SU-DHL-6 (cell line): ENCODE data around the gene KDM1B.

Source experiments
- H2AFZ ChIP-seq: fragments of 200-600 bp; sonication (generic); 2 replicates; pipeline ENCODE4 v1.6.1; 2014; ENCODE audit warnings: low read depth, mild to moderate bottlenecking, moderate library complexity, mixed read lengths, antibody characterized with exemption, low read length; ENCODE audit not compliant: severe bottlenecking
- H3F3A ChIP-seq: fragments of 200-600 bp; shearing (Covaris generic); 2 replicates; pipeline ENCODE4 v1.6.0; 2016; ENCODE audit warnings: antibody characterized with exemption, mild to moderate bottlenecking; ENCODE audit not compliant: insufficient read depth
- H3K27ac ChIP-seq: fragments of 200-600 bp; sonication (generic); 2 replicates; pipeline ENCODE4 v1.5.1; 2016; ENCODE audit warnings: low read depth, mild to moderate bottlenecking, low read length, moderate library complexity, mixed read lengths
- H3K27me3 ChIP-seq: fragments of 200-600 bp; sonication (generic), shearing (Covaris generic); 2 replicates; pipeline ENCODE4 v1.6.0; 2014; ENCODE audit warnings: mild to moderate bottlenecking, low read length
- H3K36me3 ChIP-seq: fragments of 200-600 bp; sonication (generic); 2 replicates; pipeline ENCODE4 v1.6.1; 2014; ENCODE audit warnings: mild to moderate bottlenecking, low read length, mixed read lengths
- H3K4me2 ChIP-seq: fragments of 300-600, 200-600 bp; shearing (Covaris generic), sonication (generic); 2 replicates; pipeline ENCODE4 v1.6.0; 2014; ENCODE audit warnings: low read length, low read depth, mild to moderate bottlenecking; ENCODE audit not compliant: poor library complexity, severe bottlenecking
- H3K4me3 ChIP-seq: fragments of 200-600 bp; sonication (generic); 2 replicates; pipeline ENCODE4 v1.5.1; 2014; ENCODE audit warnings: antibody characterized with exemption, low read length, mild to moderate bottlenecking, mixed read lengths; ENCODE audit not compliant: insufficient read depth, poor library complexity, severe bottlenecking
- H3K79me2 ChIP-seq: fragments of 200-600 bp; sonication (generic); 2 replicates; pipeline ENCODE4 v1.6.1; 2014; ENCODE audit warnings: mild to moderate bottlenecking, low read length, moderate library complexity; ENCODE audit not compliant: insufficient read depth
- H3K9ac ChIP-seq: fragments of 200-600 bp; sonication (generic); 2 replicates; pipeline ENCODE4 v1.7.0; 2014; ENCODE audit warnings: mild to moderate bottlenecking, low read length
- H3K9me2 ChIP-seq: fragments of 200-600 bp; sonication (generic); replicated peaks from 2 replicates; pipeline ENCODE4 v1.6.1; 2014; ENCODE audit warnings: low read length; ENCODE audit not compliant: insufficient read depth
- H3K9me3 ChIP-seq: fragments of 200-600 bp; sonication (generic); 2 replicates; pipeline ENCODE4 v1.6.1; 2014; ENCODE audit warnings: low read length, mixed read lengths; ENCODE audit not compliant: insufficient read depth
- H4K20me1 ChIP-seq: fragments of 200-600 bp; sonication (generic); 2 replicates; pipeline ENCODE4 v1.6.1; 2014; ENCODE audit warnings: low read depth, mild to moderate bottlenecking, antibody characterized with exemption, low read length, moderate library complexity, mixed read lengths
- EZH2phosphoT487 ChIP-seq: fragments of 200-600 bp; sonication (generic), shearing (Covaris generic); conservative IDR thresholded peaks from 2 replicates; pipeline ENCODE4 v1.6.1; 2018; ENCODE audit warnings: mild to moderate bottlenecking, antibody characterized with exemption, low read length, moderate library complexity, mixed read lengths
- TF ChIP-seq, protein P1 (sequence below): fragments of 200-600 bp; sonication (generic); IDR thresholded peaks from one replicate; pipeline ENCODE4 v1.5.1; 2017; ENCODE audit warnings: antibody characterized with exemption, mild to moderate bottlenecking, low read length, moderate library complexity; ENCODE audit not compliant: insufficient read depth, poor library complexity, severe bottlenecking

KDM1B gene

DNA sequence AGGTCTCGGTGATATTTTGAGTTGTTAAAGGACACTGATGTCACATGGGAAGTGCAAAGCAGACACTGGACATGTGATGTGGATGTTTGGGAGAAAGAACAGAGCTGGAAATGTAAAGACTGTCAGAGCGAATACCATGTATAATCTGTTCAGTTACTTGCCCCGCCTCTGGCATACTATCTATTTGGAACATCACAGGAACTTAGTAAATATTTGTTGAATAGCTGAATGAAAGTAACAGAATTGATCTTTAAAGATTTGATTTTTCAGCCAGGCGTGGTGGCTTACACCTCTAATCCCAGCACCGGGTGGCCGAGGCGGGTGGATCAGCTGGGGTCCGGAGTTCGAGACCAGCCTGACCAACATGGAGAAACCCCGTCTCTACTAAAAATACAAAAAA is 19.0 kb upstream of the KDM1B start:
- Histone ChIP-seq H3F3A (no peaks in the 10 kb centered on the region), H3K27me3 (no peaks in the 10 kb centered on the region), H3K27ac (no peak overlapping the region), H2AFZ (no peak overlapping the region), H3K9me3 (no peaks in the 10 kb centered on the region), H3K9me2 (no peaks in the 10 kb centered on the region), H3K4me3 (no peak overlapping the region), H3K36me3 (no peaks in the 10 kb centered on the region), H3K4me2 (no peak overlapping the region), H4K20me1 (no peaks in the 10 kb centered on the region), H3K79me2 (no peaks in the 10 kb centered on the region), H3K9ac (no peak overlapping the region)
- TF ChIP-seq, protein P1, sequence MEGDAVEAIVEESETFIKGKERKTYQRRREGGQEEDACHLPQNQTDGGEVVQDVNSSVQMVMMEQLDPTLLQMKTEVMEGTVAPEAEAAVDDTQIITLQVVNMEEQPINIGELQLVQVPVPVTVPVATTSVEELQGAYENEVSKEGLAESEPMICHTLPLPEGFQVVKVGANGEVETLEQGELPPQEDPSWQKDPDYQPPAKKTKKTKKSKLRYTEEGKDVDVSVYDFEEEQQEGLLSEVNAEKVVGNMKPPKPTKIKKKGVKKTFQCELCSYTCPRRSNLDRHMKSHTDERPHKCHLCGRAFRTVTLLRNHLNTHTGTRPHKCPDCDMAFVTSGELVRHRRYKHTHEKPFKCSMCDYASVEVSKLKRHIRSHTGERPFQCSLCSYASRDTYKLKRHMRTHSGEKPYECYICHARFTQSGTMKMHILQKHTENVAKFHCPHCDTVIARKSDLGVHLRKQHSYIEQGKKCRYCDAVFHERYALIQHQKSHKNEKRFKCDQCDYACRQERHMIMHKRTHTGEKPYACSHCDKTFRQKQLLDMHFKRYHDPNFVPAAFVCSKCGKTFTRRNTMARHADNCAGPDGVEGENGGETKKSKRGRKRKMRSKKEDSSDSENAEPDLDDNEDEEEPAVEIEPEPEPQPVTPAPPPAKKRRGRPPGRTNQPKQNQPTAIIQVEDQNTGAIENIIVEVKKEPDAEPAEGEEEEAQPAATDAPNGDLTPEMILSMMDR: no peak
- no peak for TF ChIP-seq EZH2phosphoT487

DNA sequence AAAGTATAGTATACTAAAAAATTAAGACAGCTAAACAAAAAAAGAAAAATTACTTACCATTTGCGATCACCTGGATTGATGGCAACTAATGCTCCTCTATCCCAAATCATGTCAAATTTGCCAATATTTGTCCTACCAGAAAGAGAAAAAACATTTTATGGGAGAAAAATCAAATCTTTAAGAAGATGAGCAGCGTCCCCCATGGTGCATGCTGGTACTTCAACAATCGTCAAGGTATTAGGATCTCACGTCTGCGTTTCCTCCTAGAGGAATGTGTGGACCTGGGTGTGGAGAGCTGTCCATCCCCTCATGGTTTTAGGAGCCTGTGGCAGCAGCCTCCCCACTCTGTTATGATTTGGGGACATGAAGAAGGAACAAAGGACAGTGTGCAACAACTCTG is 16.3 kb upstream of the KDM1B start:
- no peak overlapping the region for H3K9ac ChIP-seq
- no peak overlapping the region for H2AFZ ChIP-seq
- no peaks in the 10 kb centered on the region for H3K9me2 ChIP-seq
- no peaks in the 10 kb centered on the region for H3K79me2 ChIP-seq
- no peak overlapping the region for H3K4me3 ChIP-seq
- no peak overlapping the region for H3K27ac ChIP-seq
- H3K4me2 ChIP-seq: no peak overlapping the region
- TF ChIP-seq EZH2phosphoT487: no peak
- TF ChIP-seq, protein P1: no peak
- H3K36me3 ChIP-seq: no peaks in the 10 kb centered on the region
- H3F3A ChIP-seq: no peaks in the 10 kb centered on the region
- no peaks in the 10 kb centered on the region for H3K9me3 ChIP-seq
- H4K20me1 ChIP-seq: no peaks in the 10 kb centered on the region
- no peaks in the 10 kb centered on the region for H3K27me3 ChIP-seq

DNA sequence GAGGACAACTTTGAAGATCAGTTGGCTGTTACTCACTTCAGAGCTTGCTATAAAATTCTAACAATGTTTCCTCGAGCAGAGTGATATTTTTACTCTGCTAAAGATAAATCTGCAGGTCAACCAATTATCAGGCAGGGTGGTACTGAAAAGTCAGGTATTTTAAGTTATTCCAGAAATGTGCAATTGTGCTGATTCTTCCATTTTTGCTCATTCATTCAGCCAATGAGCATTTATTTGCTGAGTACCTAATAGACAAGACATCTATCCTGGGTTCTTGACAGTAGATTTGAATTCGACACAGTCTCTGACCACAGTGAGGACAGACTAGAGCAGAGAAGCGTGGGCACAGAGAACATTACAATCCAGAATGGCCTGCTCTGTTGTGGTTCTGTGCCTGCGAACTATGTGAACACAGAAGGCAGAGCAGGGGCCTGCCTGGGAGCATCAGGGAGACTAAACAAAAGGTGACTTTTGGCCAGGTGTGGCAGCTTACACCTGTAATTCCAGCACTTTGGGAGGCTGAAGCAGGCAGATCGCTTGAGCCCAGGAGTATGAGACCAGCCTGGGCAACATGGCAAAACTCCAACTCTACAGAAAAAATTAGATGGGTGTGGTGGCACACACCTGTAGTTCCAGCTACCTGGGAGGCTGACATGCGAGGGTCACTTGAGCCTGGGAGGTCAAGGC is 15.1 kb upstream of the KDM1B start:
- Histone ChIP-seq H2AFZ (no peak overlapping the region), H3K79me2 (no peaks in the 10 kb centered on the region), H3K4me2 (no peak overlapping the region), H3F3A (no peaks in the 10 kb centered on the region), H3K9ac (no peak overlapping the region), H3K9me3 (no peaks in the 10 kb centered on the region), H4K20me1 (no peaks in the 10 kb centered on the region), H3K4me3 (no peak overlapping the region), H3K27ac (no peak overlapping the region), H3K36me3 (no peaks in the 10 kb centered on the region), H3K9me2 (no peaks in the 10 kb centered on the region), H3K27me3 (no peaks in the 10 kb centered on the region)
- TF ChIP-seq, protein P1: no peak
- TF ChIP-seq EZH2phosphoT487: no peak
